Skeletal muscle tissue (tissue), 4 donors: Measurements from ENCODE around the gene PEX16. TPM values are rescaled to one million over a fixed set of nuclear protein-coding genes. Genes with fewer than 3 reads are reported as not detected.
A peak's percentile ranks its signal among the peaks of the same experiment; 100 is the strongest.
"Not testable (repeated sequence)": the region's sequence is repeated elsewhere in the genome, so short reads cannot be mapped to it uniquely, and the experiment has no call there.

Source experiments
- H3K27ac ChIP-seq: one replicate; pipeline ENCODE4 v1.7.0; 2013; ENCODE audit warnings: mild to moderate bottlenecking, low read depth, low read length, inconsistent platforms
- H3K27me3 ChIP-seq, 3 donors: one replicate each; pipeline ENCODE4 v1.7.0; 2013; ENCODE audit warnings: low read length in 3 of 3; ENCODE audit not compliant: control insufficient read depth in 3 of 3, insufficient read depth in 3 of 3
- H3K36me3 ChIP-seq, 3 donors: one replicate each; pipeline ENCODE4 v1.7.0; 2013; ENCODE audit warnings: low read length in 3 of 3; ENCODE audit not compliant: control insufficient read depth in 3 of 3, insufficient read depth in 3 of 3
- H3K4me1 ChIP-seq, 3 donors: one replicate each; pipeline ENCODE4 v1.7.0; 2013; ENCODE audit warnings: low read length in 3 of 3, mild to moderate bottlenecking in 3 of 3; ENCODE audit not compliant: control insufficient read depth in 3 of 3, insufficient read depth in 3 of 3
- H3K4me3 ChIP-seq, 3 donors: one replicate each; pipeline ENCODE4 v1.7.0; 2013; ENCODE audit warnings: low read length in 3 of 3
- H3K9ac ChIP-seq, 3 donors: one replicate each; pipeline ENCODE4 v1.7.0; 2013; ENCODE audit warnings: low read length in 3 of 3, mild to moderate bottlenecking in 3 of 3, moderate library complexity in 2 of 3, low read depth in 1 of 3
- H3K9me3 ChIP-seq, 3 donors: one replicate each; pipeline ENCODE4 v1.7.0; 2013; ENCODE audit warnings: low read length in 3 of 3; ENCODE audit not compliant: control insufficient read depth in 3 of 3
- total RNA-seq: library from RNA; depleted of rRNA; stranded (reverse); fragments of >200 nt; gene quantifications from one replicate; pipeline ENCODE4 v1.2.3, GENCODE V29; 2014
- donor health status: Osteomylitis.

PEX16 gene
- total RNA-seq, 1 donor from 2014 or later: 20.4 TPM

DNA sequence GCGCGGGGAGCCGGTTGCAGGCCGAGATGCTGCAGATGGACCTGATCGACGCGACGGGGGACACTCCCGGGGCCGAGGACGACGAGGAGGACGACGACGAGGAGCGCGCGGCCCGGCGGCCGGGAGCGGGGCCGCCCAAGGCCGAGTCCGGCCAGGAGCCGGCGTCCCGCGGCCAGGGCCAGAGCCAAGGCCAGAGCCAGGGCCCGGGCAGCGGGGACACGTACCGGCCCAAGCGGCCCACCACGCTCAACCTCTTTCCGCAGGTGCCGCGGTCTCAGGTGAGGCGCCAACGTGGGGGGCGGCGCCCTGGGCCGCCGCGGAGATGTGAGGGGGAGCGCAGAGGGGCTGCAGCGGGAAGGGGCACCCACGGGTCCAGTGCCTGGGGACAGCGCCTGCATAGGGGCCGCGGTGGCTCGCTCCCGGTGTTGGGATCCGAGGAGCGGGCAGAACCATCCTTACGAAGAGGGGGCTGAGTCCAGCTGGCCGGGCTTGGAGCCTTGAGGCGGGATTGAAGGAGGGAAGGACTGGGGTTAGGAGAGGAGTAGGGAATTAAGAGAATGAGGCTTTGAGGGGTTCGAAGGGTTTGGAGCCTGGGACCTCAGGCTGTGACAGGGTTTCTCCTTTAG is 17.4 kb downstream of the PEX16 start:
- peak overlapping the region in 2 of 3 donors; percentile 50 to 51 for H3K9ac ChIP-seq
- H3K27ac ChIP-seq, H3K9me3 ChIP-seq, H3K36me3 ChIP-seq: not testable (repeated sequence)
- peaks cover 19 to 30% (median 20%) of the 10 kb centered on the region in 3 donors for H3K27me3 ChIP-seq
- peaks cover 23 to 30% (median 29%) of the 10 kb centered on the region in 3 donors for H3K4me1 ChIP-seq
- peak overlapping the region; percentile 54 to 60 (median 54) for H3K4me3 ChIP-seq

DNA sequence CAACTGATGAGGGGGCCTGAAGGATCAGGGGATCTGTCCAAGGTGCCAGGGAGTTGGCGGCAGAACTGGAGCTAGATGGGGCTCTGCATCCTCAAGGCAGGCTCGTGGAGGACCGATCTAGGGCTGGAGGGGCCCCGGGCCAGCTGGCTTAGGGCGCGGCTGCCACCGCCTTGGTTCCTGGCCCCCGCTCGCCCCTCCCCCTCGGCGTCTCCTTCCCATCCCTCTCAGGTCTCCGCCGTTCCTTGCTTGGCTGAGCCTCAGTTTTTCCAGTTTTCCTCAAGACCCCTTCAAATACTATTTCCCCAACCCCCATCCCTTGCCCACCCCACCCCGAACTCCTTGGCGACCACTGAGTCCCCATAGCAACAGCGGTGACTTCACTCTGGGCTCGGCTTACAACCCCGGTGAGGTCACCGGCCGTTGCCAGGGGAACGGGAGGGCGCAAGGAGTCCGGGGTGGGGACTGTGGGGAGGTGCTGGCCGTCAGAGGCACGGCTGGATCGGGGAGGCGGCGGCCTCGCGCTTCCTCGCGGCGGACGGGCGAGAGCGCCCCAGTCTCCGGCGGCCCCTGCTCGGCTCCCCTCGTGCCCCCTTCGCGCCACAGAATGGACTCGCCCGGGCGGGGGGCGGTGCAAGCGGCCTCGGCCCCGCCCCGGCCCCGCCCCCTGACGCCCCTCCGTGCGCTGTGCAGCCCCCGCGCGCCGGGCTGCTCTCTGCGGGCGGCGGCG is 18.1 kb downstream of the PEX16 start:
- Histone ChIP-seq H3K9ac (peak overlapping the region in 2 of 3 donors; percentile 25 to 45), H3K4me3 (peak overlapping the region; percentile 43 to 58 (median 58)), H3K9me3 (no peaks in the 10 kb centered on the region), H3K4me1 (peaks cover 23 to 30% (median 29%) of the 10 kb centered on the region in 3 donors), H3K27me3 (peaks cover 19 to 30% (median 20%) of the 10 kb centered on the region in 3 donors), H3K27ac (no peak overlapping the region), H3K36me3 (no peaks in the 10 kb centered on the region)

DNA sequence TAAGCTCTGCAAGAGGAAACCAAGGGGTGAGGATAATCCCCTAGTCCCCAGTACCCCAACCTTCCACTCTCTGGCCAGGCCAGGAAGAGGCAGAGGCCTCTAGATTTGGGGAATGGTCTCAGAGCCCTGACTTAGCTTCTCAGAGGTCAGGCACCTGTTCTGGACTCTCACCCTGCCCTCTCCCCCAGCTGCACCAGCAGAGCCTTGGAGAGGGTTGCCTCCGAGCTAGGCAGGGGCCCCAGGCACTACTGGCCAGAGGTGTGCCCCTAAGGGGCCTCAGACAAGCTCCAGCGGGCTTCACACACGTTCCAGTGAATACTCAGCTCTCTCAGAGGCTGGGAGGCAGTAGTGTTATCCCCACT is 18.6 kb downstream of the PEX16 start:
- peak overlapping the region; percentile 43 to 58 (median 58) for H3K4me3 ChIP-seq
- peaks cover 23 to 30% (median 29%) of the 10 kb centered on the region in 3 donors for H3K4me1 ChIP-seq
- peak overlapping the region in 1 of 3 donors; percentile 45 for H3K9ac ChIP-seq
- no peaks in the 10 kb centered on the region for H3K36me3 ChIP-seq
- no peaks in the 10 kb centered on the region for H3K9me3 ChIP-seq
- H3K27ac ChIP-seq: no peak overlapping the region
- H3K27me3 ChIP-seq: peaks cover 19 to 30% (median 20%) of the 10 kb centered on the region in 3 donors

DNA sequence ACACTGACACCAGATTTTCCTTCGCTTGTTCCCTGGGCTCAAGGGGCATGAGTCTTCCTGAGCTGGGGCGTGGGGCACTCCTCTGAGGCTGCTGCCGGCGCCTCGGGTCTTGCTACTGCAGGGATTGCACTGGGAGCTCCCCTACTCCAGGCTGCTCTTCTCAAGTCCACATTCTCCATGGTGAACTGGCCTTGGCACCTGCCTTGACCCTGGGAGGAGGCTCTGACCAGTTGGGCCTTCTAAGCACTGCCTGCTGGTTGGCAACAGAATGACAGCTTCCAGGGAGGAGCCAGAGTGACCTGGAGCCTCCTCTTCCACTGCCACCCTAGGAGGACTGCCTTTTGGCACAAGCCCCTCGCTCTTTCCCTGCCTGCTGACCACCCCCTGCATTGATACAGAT is 20.1 kb downstream of the PEX16 start:
- Histone ChIP-seq H3K36me3 (no peaks in the 10 kb centered on the region), H3K27me3 (peaks cover 20 to 30% (median 22%) of the 10 kb centered on the region in 3 donors), H3K9ac (no peak overlapping the region), H3K4me1 (peaks cover 23 to 30% (median 29%) of the 10 kb centered on the region in 3 donors), H3K4me3 (no peak overlapping the region), H3K9me3 (no peaks in the 10 kb centered on the region), H3K27ac (no peak overlapping the region)

DNA sequence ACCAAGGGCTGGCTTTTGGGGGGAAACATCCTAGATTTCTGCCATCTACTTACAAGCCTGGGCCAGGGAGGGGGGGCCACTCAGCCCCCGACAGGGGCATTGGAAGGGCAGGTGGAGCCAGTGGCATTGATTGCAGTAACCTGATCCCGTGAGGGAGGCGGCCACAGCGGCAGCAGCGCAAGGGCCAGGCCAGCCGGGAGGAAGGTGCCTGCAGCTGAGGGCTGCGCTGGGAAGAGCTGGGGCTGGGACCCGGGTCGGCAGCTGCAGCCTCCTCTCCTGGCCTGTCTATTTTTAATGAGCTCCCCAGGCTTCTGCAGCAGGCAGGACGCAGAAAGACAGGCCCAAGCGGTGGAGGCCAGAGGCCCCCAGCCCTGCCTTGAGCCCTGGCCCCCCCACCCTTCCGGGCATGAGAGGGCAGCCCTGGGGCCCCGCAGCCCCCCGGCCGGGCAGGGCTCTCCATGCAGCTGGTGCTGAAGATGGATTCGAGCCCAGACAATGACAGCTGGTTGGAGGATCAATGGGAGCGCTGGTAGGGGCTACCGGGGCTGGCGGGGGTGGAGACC is 21.2 kb downstream of the PEX16 start:
- Histone ChIP-seq H3K27me3 (peaks cover 20 to 30% (median 22%) of the 10 kb centered on the region in 3 donors), H3K36me3 (no peaks in the 10 kb centered on the region), H3K9ac (no peak overlapping the region), H3K27ac (no peak overlapping the region), H3K9me3 (no peaks in the 10 kb centered on the region), H3K4me1 (peaks cover 23 to 30% (median 29%) of the 10 kb centered on the region in 3 donors), H3K4me3 (no peak overlapping the region)

DNA sequence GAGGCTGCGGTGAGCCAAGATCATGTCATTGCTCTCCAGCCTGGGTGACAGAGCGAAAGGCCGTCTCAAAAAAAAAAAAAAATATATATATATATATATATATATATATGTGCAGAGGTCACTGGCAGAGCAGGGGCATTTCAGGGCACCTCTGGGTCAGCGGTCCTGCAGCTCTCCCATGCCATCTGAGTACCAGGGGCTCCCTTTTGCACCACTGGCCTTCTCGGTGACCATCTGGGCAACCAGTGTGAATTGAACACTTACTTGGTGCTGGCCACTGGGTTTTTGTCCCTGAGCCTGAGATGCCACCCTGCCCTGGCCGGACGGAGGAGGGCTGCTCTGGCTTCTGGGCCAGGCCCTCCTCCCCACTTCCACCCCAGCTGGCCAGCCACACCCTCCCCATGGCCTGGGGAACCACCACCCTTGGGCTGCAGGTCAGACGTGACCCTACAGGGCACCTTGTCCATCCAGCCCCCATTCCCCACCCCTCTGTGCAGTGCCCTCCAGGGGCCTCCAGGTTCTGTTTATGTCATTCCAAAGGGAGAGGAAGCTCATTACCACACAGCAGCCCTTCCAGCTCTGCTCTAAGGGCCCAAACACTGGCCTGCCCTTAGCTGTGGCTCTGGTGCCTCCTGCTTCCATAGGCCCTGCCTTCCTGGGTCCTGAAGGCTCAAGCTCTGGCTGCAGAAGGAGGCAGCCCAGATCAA is 22.0 kb downstream of the PEX16 start:
- peaks cover 20 to 27% (median 22%) of the 10 kb centered on the region in 3 donors for H3K27me3 ChIP-seq
- no peak overlapping the region for H3K4me3 ChIP-seq
- H3K4me1 ChIP-seq: peaks cover 17 to 25% (median 25%) of the 10 kb centered on the region in 3 donors
- H3K27ac ChIP-seq: no peak overlapping the region
- H3K9ac ChIP-seq: no peak overlapping the region
- H3K9me3 ChIP-seq: no peaks in the 10 kb centered on the region
- H3K36me3 ChIP-seq: no peaks in the 10 kb centered on the region

DNA sequence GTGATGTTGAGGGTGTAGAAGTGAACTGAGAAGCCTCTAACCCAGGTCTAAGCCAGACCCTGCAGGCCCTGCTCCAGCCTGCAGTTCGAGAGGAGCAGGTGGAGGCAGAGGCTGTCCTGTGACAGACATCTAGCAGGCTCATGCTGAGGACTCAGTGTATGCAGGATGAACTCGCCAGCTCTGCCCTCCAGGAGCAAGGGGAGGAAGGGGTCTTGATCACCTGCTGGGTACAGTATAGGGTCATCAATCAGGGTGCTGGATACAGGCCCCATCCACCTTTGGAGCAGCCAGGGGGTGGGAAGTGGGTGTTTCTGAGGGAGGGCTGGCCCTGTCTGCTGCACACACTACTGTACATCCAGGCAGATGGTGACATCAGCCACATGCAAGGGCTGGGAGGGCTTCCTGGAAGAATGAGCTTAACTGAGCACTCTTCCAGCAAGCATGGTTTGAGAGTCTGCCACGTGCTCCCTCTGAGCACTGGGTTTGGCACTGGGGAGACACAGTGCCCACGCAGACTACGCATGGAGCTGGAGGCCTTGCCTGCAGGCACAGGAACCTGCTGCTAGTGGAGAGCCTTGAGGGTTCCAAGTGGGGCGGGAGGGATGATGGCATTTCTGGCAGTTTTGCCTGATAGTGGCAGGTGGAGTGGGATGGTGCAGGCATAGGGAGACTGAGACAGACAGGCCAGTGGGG is 23.0 kb downstream of the PEX16 start:
- H3K9me3 ChIP-seq: no peaks in the 10 kb centered on the region
- no peaks in the 10 kb centered on the region for H3K36me3 ChIP-seq
- H3K27me3 ChIP-seq: peaks cover 20 to 26% (median 22%) of the 10 kb centered on the region in 3 donors
- no peak overlapping the region for H3K9ac ChIP-seq
- peaks cover 12 to 20% (median 20%) of the 10 kb centered on the region in 3 donors for H3K4me1 ChIP-seq
- no peak overlapping the region for H3K4me3 ChIP-seq
- no peak overlapping the region for H3K27ac ChIP-seq

GRCh38 chr11:45892856-45893255 is 24.8 kb downstream of the PEX16 start:
- Histone ChIP-seq H3K4me3 (no peak overlapping the region), H3K9ac (no peak overlapping the region), H3K4me1 (peaks cover 5 to 14% (median 10%) of the 10 kb centered on the region in 3 donors), H3K9me3 (no peaks in the 10 kb centered on the region), H3K36me3 (no peaks in the 10 kb centered on the region), H3K27ac (no peak overlapping the region), H3K27me3 (peaks cover 5 to 11% (median 8%) of the 10 kb centered on the region in 3 donors)

DNA sequence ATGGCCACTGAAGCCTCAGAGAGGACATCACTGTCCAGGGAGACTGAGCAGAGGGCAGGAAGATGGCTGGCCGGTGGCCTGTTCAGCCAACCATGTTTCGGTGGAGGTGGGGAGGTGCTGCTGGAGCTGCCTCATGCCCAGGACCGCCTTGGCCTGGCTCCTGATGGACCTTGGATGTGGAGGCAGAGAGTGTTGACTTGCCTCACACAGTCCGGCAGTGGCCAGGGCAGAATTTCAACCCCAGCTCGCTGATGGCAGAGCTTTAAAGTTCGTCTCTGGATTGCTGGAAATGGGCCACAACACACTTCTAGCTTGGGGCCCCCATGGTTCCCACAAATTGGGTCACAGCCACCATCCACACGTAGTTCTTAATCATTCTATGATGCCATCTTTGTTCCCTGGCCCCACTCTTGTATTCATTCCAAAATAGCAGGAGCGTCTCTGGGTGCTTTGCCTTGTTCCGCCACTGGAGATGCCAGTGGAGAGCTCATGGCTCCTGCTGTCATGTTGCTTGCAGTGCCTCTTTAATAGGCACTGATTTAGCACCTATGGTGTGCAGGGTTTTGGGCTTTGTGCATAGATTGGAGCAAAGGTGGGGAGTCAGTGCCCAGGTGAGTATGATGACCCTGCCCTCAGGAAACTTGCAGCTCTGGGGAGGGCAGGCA is 26.7 kb downstream of the PEX16 start:
- Histone ChIP-seq H3K4me1 (peaks cover 0 to 3% (median 1%) of the 10 kb centered on the region in 3 donors), H3K9ac (no peak overlapping the region), H3K36me3 (no peaks in the 10 kb centered on the region), H3K27ac (no peak overlapping the region), H3K9me3 (no peaks in the 10 kb centered on the region), H3K4me3 (no peak overlapping the region), H3K27me3 (peaks cover 0 to 2% (median 0%) of the 10 kb centered on the region in 3 donors)
